ENCODE results near the gene TTC28. TPM values are rescaled to one million over a fixed set of nuclear protein-coding genes. Genes with fewer than 3 reads are reported as not detected.
"Not testable (repeated sequence)": the region's sequence is repeated elsewhere in the genome, so short reads cannot be mapped to it uniquely, and the experiment has no call there.

Gene TTC28
- polyA plus RNA-seq, 1 donor from 2014 or later, result 0.30 TPM

DNA sequence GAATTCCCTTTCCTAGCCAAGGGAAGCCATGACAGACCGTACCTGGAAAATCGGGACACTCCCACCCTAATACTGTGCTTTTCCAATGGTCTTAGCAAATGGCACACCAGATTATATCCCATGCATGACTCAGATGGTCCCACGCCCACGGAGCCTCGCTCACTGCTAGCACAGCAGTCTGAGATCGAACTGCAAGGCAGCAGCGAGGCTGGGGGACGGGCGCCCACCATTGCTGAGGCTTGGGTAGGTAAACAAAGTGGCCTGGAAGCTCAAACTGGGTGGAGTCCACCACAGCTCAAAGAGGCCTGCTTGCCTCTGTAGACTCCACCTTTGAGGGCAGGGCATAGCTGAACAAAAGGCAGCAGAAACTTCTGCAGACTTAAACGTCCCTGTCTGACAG is 150.5 kb downstream of the TTC28 start:
- not testable (repeated sequence) for H3K27me3 Mint-ChIP-seq, H3K4me1 Mint-ChIP-seq, H3K36me3 Mint-ChIP-seq, H3K4me3 Mint-ChIP-seq, H3K27ac Mint-ChIP-seq
- H3K9me3 Mint-ChIP-seq, result peaks cover 3 to 19% (median 5%) of the 10 kb centered on the region in 3 donors

DNA sequence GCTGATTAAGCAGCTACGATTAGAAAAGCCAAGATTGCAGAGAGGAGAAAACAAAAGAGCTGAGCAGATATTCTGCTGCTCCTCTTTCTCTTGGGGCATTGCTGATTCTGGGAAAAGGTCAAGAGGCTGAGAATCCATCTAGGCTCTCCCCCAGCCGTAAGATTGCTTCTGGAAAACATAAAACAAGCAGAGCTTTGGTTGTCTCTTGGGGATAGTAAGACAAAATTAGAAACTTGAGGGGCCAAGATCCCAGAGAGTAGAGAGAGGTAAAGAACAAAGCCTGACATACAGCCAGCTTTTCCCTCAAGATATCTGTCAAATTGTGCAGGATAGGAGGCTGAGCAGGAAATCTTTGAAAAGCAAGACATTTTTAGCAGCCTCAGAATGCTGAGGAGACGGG is 158.2 kb downstream of the TTC28 start:
- no peaks in the 10 kb centered on the region for H3K4me1 Mint-ChIP-seq
- no peaks in the 10 kb centered on the region for H3K36me3 Mint-ChIP-seq
- peaks cover 1% of the 10 kb centered on the region for H3K27me3 Mint-ChIP-seq

DNA sequence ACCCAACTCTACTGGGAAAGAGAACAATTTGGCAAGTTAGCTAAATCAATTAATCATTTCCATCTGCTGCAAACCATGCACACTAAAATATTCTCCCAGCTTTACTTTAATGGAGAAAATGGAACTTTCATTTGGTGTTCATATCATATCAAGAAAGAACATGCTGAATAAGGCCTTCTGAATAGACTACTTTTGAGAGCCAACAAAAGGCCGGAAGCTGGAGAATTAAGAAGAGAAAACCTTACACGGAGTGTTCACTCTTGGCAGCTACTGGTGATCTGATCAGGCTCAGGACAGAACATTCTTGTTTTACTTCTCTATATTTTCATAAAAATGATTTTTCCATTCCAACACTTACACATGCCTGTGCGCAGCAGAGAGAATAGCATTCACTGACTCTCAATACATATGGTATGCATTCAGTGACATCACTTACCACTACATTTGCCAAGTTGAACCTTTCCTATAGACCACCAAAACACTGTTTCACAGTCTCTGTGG is 165.3 kb downstream of the TTC28 start:
- H3K9me3 Mint-ChIP-seq, result peaks cover 4 to 14% (median 12%) of the 10 kb centered on the region in 3 donors

More for the DNA sequence above, 158.2 kb downstream of the TTC28 start:
- Mint-ChIP-seq H3K9me3 (no peaks in the 10 kb centered on the region), H3K4me3 (no peak overlapping the region), H3K27ac (no peak overlapping the region)

DNA sequence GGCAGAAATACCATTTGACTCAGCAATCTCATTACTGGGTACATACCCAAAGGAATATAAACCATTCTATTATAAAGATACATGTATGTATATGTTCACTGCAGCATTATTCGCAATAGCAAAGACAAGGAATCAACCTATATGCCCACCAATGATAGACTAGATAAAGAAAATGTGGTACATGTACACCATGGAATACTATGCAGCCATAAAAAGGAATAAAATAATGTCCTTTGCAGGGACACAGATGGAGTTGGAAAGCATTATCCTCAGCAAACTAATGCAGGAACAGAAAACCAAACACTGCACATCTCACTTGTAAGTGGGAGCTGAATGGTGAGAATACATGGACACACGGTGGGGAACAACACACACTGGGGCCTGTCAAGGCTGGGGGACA is 167.3 kb downstream of the TTC28 start:
- not testable (repeated sequence) for H3K27me3 Mint-ChIP-seq, H3K36me3 Mint-ChIP-seq, H3K4me1 Mint-ChIP-seq, H3K4me3 Mint-ChIP-seq, H3K27ac Mint-ChIP-seq
- H3K9me3 Mint-ChIP-seq, result peaks cover 12 to 18% (median 16%) of the 10 kb centered on the region in 3 donors

More for the DNA sequence above, 165.3 kb downstream of the TTC28 start:
- no peaks in the 10 kb centered on the region for H3K4me1 Mint-ChIP-seq
- H3K36me3 Mint-ChIP-seq, result no peaks in the 10 kb centered on the region
- peaks cover under 1% of the 10 kb centered on the region for H3K27me3 Mint-ChIP-seq
- H3K27ac Mint-ChIP-seq, result no peak overlapping the region
- no peak overlapping the region for H3K4me3 Mint-ChIP-seq

DNA sequence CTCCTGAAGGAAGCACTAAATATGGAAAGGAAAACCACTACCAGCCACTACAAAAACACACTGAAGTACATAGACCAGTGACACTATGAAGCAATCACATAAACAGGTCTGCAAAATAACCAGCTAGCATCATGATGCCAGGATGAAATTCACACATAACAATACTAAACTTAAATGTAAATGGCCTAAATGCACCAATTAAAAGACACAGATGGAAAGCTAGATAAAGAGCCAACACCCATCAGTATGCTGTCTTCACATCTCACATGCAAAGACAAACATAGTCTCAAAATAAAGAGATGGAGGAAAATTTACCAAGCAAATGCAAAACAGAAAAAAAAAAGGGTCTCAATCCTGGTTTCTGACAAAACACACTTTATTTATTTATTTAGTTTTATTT is 171.7 kb downstream of the TTC28 start:
- H3K27ac Mint-ChIP-seq, result no peak overlapping the region
- H3K9me3 Mint-ChIP-seq, result peaks cover 15 to 18% (median 16%) of the 10 kb centered on the region in 3 donors
- no peak overlapping the region for H3K4me3 Mint-ChIP-seq
- no peaks in the 10 kb centered on the region for H3K4me1 Mint-ChIP-seq
- peaks cover 2% of the 10 kb centered on the region for H3K27me3 Mint-ChIP-seq
- no peaks in the 10 kb centered on the region for H3K36me3 Mint-ChIP-seq

DNA sequence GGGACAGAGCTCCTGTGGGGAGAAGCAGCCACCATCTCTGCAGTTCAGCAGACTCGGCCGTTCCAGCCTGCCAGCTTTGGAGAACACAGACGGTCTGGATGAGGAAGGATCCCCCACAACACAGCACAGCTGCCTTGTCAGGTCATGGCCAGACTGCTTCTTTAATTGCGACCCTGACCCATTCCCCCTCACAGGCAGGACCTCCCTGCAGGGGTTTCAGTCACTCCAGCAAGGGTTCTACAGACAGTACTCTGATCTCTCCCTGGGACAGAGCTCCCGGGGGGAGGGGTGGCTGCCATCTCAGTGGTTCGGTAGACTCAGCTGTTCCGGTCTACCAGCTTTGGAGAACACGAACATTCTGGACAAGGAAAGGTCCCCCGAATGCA is 173.5 kb downstream of the TTC28 start:
- Mint-ChIP-seq H3K4me1 (no peaks in the 10 kb centered on the region), H3K27me3 (peaks cover 2% of the 10 kb centered on the region), H3K4me3 (no peak overlapping the region), H3K36me3 (no peaks in the 10 kb centered on the region), H3K27ac (no peak overlapping the region), H3K9me3 (peaks cover 9 to 12% (median 10%) of the 10 kb centered on the region in 3 donors)

DNA sequence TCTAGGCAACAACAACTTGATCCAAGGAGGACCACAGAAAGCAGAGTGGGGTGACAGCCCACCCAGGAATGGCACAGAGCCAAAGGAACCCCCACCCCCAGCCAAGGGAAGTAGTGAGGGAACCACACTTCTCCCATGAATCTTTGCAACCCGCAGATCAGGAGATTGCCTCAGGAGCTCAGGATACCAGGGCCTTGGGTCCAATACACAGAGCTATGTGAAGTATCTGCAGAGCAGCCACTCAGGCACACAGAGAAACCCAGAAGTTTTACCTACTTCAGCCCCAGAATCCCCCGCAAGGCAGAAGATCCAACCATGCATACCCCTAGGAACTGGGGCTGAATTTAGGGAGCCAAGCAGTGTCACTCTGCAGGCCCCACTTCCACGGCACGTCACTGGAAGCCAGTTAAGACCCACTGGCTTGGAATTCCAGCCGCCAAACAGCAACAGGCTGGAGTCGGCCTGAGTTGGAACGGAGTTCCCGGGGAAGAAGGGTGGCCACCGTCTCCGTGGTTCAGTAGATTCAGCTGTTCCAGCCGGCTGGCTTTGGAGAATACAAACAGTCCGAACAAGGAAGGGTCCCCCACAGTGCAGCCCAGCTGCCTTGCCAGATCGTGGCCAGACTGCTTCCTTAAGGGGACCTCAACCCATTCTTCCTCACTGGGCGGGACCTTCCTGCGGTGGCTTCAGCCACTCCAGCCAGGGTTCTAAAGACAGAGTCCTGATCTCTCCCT is 174.1 kb downstream of the TTC28 start:
- Mint-ChIP-seq H3K9me3 (peaks cover 5 to 12% (median 9%) of the 10 kb centered on the region in 3 donors), H3K27ac (no peak overlapping the region), H3K36me3 (no peaks in the 10 kb centered on the region), H3K4me1 (no peaks in the 10 kb centered on the region), H3K27me3 (peaks cover 2% of the 10 kb centered on the region), H3K4me3 (no peak overlapping the region)

DNA sequence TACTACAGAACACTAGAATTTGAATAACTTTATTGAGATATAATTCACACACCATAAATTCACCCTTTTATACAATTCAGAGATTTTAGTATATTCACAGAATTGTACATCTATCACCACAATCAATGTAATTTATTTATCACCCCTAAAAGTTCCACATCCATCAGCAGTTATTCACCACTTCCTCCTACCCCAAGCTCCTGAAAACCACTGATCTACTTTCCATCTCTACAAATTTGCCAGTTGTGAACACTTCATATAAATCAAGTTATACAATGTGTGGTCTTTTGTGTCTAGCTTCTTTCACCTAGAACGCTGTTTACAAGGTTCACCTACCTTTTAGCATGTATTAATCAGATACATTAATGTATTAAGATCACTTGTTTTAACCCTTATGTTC is 179.6 kb downstream of the TTC28 start:
- Mint-ChIP-seq H3K9me3 (no peaks in the 10 kb centered on the region), H3K27ac (no peak overlapping the region), H3K36me3 (no peaks in the 10 kb centered on the region), H3K27me3 (peaks cover 4% of the 10 kb centered on the region), H3K4me1 (no peaks in the 10 kb centered on the region), H3K4me3 (no peak overlapping the region)

DNA sequence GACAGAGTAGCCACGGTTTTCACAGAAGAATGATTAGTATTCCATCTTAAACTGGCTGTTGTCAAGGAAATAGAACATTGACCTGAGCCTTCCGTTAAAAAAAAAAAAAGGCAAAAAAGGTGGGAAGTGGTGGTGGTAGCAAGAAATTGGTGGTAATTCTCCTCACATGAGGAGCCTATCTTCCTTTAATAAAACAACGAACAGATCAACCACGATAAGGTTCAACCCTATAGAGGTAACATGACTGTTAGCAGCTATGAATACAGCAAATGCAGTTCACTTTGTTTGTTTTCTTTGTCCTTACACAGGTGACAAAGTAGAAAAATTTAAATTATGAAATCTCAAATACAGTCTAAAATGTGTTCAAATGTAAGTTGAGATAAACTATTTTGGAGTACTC is 181.6 kb downstream of the TTC28 start:
- H3K27ac Mint-ChIP-seq, result no peak overlapping the region
- H3K4me1 Mint-ChIP-seq, result no peaks in the 10 kb centered on the region
- H3K4me3 Mint-ChIP-seq, result no peak overlapping the region
- H3K27me3 Mint-ChIP-seq, result peaks cover 4% of the 10 kb centered on the region
- H3K9me3 Mint-ChIP-seq, result no peaks in the 10 kb centered on the region
- H3K36me3 Mint-ChIP-seq, result no peaks in the 10 kb centered on the region

DNA sequence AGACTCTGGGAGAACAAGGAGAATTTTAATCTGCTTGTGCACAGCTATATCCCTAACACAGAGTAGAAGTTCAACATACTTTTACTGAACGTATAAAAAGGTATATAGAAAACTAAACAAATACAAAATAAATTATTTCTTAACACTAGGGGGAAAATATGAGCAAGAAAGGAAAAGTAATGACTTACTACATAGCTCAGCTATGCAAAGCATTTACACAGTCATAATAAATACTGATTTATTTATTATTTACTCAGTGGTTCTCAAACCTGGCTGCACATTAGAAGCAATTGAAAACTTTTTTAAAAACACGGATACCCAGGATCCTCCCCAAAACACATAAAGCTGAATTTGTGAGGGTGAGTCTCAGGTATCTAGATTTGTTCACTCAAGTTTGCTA is 182.5 kb downstream of the TTC28 start:
- Mint-ChIP-seq H3K4me3 (no peak overlapping the region), H3K27ac (no peak overlapping the region), H3K4me1 (no peaks in the 10 kb centered on the region), H3K27me3 (peaks cover 6% of the 10 kb centered on the region), H3K9me3 (no peaks in the 10 kb centered on the region), H3K36me3 (no peaks in the 10 kb centered on the region)

DNA sequence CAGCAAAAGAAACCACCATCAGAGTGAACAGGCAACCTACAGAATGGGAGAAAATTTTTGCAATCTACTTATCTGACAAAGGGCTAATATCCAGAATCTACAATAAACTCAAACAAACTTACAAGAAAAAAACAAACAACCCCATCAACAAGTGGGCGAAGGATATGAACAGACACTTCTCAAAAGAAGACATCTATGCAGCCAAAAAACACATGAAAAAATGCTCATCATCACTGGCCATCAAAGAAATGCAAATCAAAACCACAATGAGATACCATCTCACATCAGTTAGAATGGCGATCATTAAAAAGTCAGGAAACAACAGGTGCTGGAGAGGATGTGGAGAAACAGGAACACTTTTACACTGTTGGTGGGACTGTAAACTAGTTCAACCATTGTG is 188.4 kb downstream of the TTC28 start:
- H3K4me3 Mint-ChIP-seq, H3K27me3 Mint-ChIP-seq, H3K4me1 Mint-ChIP-seq, H3K9me3 Mint-ChIP-seq, H3K27ac Mint-ChIP-seq, H3K36me3 Mint-ChIP-seq: not testable (repeated sequence)

DNA sequence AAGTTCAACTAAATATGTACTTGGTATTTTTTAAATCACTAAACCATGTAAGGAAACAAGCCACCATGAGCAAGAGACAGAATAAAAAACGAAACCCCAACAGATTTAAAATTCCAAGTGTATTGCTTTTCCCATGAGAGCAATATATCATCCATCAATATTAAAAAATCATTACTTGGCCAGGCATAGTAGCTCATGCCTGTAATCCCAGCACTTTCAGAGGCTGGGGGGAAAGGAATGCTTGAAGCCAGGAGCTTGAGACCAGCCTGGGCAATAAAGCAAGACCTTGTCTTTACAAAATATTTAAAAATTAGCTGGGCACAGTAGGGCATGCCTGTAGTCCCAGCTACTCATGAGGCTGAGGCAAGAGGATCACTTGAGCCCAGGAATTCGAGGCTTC is 190.8 kb downstream of the TTC28 start:
- Mint-ChIP-seq H3K4me3 (no peak overlapping the region), H3K4me1 (no peaks in the 10 kb centered on the region), H3K9me3 (no peaks in the 10 kb centered on the region), H3K36me3 (no peaks in the 10 kb centered on the region), H3K27ac (no peak overlapping the region), H3K27me3 (peaks cover 11% of the 10 kb centered on the region)

DNA sequence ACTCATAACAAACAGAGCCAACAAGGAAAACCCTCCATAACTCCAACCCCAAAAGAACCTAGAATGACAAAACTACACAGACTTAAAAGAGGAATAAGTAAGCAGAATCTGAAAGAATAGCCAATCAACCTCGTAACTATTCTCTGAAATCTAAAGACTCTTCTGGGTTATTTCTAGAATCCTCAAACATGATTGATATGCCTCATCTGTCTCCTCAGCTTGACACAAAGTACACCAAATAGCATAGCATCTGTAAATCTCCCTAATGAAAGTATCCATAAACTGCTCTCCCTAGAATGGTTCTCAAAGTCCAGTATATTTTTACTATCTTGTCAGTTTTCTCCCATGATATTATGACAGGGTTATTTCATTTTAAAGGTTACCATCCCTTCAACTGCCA is 195.0 kb downstream of the TTC28 start:
- Mint-ChIP-seq H3K27me3 (peaks cover 9% of the 10 kb centered on the region), H3K4me3 (no peak overlapping the region), H3K27ac (no peak overlapping the region), H3K4me1 (no peaks in the 10 kb centered on the region), H3K36me3 (no peaks in the 10 kb centered on the region), H3K9me3 (no peaks in the 10 kb centered on the region)

DNA sequence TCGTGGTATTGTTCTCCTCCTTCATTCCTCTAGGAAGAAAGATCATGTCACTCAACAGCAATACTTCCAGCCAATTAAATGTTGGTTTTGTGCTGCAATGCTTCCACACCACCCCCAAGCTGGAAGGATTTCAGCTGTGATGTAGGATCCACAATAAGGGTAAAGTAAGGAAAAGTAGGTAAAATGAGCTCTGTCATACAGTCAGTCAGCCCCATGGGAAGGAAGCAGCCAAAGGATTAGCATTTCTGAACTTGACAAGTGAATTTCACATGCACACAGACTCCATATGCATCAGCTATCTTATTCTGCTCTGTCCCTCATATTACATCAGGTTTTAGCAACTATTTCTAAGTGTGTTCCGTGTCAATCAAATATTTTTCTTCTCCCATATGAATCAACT is 197.9 kb downstream of the TTC28 start:
- no peaks in the 10 kb centered on the region for H3K4me1 Mint-ChIP-seq
- H3K36me3 Mint-ChIP-seq, result no peaks in the 10 kb centered on the region
- peaks cover 8% of the 10 kb centered on the region for H3K27me3 Mint-ChIP-seq
- no peaks in the 10 kb centered on the region for H3K9me3 Mint-ChIP-seq
- no peak overlapping the region for H3K27ac Mint-ChIP-seq
- no peak overlapping the region for H3K4me3 Mint-ChIP-seq

DNA sequence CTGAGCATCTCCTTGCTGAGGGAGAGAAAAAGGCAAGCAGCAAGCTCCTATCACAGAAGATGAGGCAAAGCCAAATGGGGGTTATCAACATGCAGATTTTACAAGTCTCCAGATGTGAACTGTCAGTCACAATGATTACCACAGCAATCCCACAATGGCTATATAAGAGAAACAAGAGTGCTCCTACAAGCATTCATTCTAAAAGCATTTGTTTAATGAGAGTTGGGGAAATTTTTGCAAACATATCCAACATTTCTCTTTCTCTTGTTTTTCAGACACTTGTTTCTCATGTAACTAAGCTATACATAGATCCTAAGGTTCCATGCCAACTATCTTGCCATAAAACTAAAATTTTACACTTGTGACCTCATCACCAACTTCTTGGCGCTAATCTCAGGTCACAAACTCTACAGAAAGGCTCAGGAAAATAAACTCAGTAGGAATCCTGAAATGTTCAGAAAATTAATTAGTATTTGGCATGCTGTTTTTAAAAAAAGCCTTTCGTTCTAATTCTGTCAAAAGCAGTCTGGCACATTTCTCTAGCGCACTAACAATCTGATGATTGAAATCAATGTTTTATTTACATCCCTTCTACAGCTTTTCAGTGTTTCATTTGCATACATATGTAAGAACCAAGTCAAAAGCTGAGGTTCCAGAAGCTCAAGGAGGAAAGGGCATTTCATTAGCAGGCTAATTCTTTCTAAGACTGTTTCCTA is 199.5 kb downstream of the TTC28 start:
- Mint-ChIP-seq H3K4me3 (no peak overlapping the region), H3K9me3 (no peaks in the 10 kb centered on the region), H3K36me3 (no peaks in the 10 kb centered on the region), H3K27me3 (peaks cover 5% of the 10 kb centered on the region), H3K27ac (no peak overlapping the region), H3K4me1 (no peaks in the 10 kb centered on the region)

DNA sequence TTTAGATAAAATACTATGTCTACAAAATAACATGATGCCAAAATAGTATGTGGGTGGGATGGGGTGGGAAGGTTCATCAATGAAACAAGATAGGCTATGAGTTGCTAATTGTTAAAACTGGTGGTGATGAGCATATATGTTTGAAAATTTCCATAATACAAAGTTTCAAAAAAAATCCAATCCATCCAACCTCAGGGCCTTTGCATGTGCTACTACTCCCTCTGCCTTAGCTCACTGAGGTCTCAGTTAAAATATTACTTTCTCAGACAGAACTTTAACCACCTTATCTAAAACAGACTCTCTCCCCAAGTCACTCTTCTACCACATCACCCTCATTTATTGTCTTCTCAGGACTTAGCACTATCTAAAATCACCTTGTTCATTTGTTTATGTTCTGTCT is 201.1 kb downstream of the TTC28 start:
- no peak overlapping the region for H3K27ac Mint-ChIP-seq
- H3K36me3 Mint-ChIP-seq, result no peaks in the 10 kb centered on the region
- peaks cover 0 to 4% (median 0%) of the 10 kb centered on the region in 3 donors for H3K9me3 Mint-ChIP-seq
- H3K4me3 Mint-ChIP-seq, result no peak overlapping the region
- no peaks in the 10 kb centered on the region for H3K4me1 Mint-ChIP-seq
- H3K27me3 Mint-ChIP-seq, result peaks cover 4% of the 10 kb centered on the region

All from IgD-negative memory B cell (primary cell).